Fibroblast of lung (primary cell): ENCODE results near the gene FAM133A. TPM values are rescaled to one million over a fixed set of nuclear protein-coding genes. Genes with fewer than 3 reads are reported as not detected.

Source experiments
- DNase-seq, 2 donors: peaks; one replicate each; pipeline versions ENCODE4 v3.0.0 to v3.0.0-alpha.2; 2010; ENCODE audit warnings: low read depth in 2 of 2
- H2AFZ ChIP-seq: 2 replicates; pipeline ENCODE4 v1.5.1; 2012; ENCODE audit warnings: low read length, control low read depth, inconsistent platforms
- H3K27ac ChIP-seq: 2 replicates; pipeline ENCODE4 v1.5.1; 2011; ENCODE audit warnings: low read length, control low read depth; ENCODE audit not compliant: insufficient read depth
- H3K27me3 ChIP-seq: 2 replicates; pipeline ENCODE4 v1.5.1; 2011; ENCODE audit warnings: mild to moderate bottlenecking, low read length; ENCODE audit not compliant: control insufficient read depth, insufficient read depth
- H3K36me3 ChIP-seq: 2 replicates; pipeline ENCODE4 v1.5.1; 2011; ENCODE audit warnings: low read length; ENCODE audit not compliant: control insufficient read depth, insufficient read depth
- H3K4me1 ChIP-seq: 2 replicates; pipeline ENCODE4 v1.5.1; 2011; ENCODE audit warnings: low read length; ENCODE audit not compliant: control insufficient read depth, insufficient read depth; ENCODE audit errors: extremely low read depth
- H3K4me2 ChIP-seq: 2 replicates; pipeline ENCODE4 v1.5.1; 2011; ENCODE audit warnings: low read length, control low read depth; ENCODE audit not compliant: insufficient read depth; ENCODE audit errors: extremely low read depth
- H3K4me3 ChIP-seq, 4 experiments: fragments of 200-600 bp in 1 of 4; sonication (generic) in 1 of 4; replicated peaks in 1 of 4; 2 replicates each; pipeline ENCODE4 v1.5.1; 2011 to 2016; ENCODE audit warnings: low read length in 4 of 4, low read depth in 3 of 4, mild to moderate bottlenecking in 3 of 4, control low read depth in 2 of 4, inconsistent platforms in 1 of 4, mixed read lengths in 1 of 4; ENCODE audit not compliant: insufficient read depth in 1 of 4; ENCODE audit errors: control extremely low read depth in 1 of 4
- H3K79me2 ChIP-seq: 2 replicates; pipeline ENCODE4 v1.5.1; 2012; ENCODE audit warnings: mild to moderate bottlenecking, low read length, inconsistent platforms; ENCODE audit not compliant: control insufficient read depth, insufficient read depth
- H3K9ac ChIP-seq: 2 replicates; pipeline ENCODE4 v1.5.1; 2011; ENCODE audit warnings: mild to moderate bottlenecking, low read length, control low read depth; ENCODE audit not compliant: insufficient read depth
- H3K9me3 ChIP-seq: 2 replicates; pipeline ENCODE4 v1.5.1; 2012; ENCODE audit warnings: low read depth, low read length; ENCODE audit not compliant: control insufficient read depth, insufficient read depth
- H4K20me1 ChIP-seq: 2 replicates; pipeline ENCODE4 v1.5.1; 2011; ENCODE audit warnings: low read length; ENCODE audit not compliant: control insufficient read depth, insufficient read depth; ENCODE audit errors: extremely low read depth
- CTCF ChIP-seq, 2 donors: IDR thresholded peaks in 1 of 2; conservative IDR thresholded peaks in 1 of 2; 1 replicate in 1 of 2; 2 replicates in 1 of 2; pipeline ENCODE4 v1.5.1; 2011 to 2012; ENCODE audit warnings: low read length in 2 of 2, control low read depth in 1 of 2, inconsistent platforms in 1 of 2, low read depth in 1 of 2, mild to moderate bottlenecking in 1 of 2
- EZH2 ChIP-seq: IDR thresholded peaks from 2 replicates; pipeline ENCODE4 v1.5.1; 2012; ENCODE audit warnings: low read length, control low read depth, mild to moderate bottlenecking; ENCODE audit errors: missing control alignments
- polyA plus RNA-seq, 2 donors: library from polyadenylated mRNA; depleted of rRNA in 1 of 2; stranded (reverse) in 1 of 2; unstranded in 1 of 2; fragments of >200 nt; gene quantifications; 2 replicates each; pipeline ENCODE4 v1.2.1, GENCODE V29; 2011 to 2012; ENCODE audit warnings: missing spikeins in 1 of 2
- total RNA-seq: library from RNA; depleted of rRNA; stranded (reverse); fragments of >200 nt; gene quantifications from 2 replicates; pipeline ENCODE4 v1.2.1, GENCODE V29; 2014

Gene FAM133A
- total and polyA plus RNA-seq, 2 donors (not counting 1 experiment from before 2014, with no cell fraction given) = 0.03 to 0.17 TPM

- H3K36me3 ChIP-seq = no peaks in the 10 kb centered on the region
- no peaks in the 10 kb centered on the region for H3K79me2 ChIP-seq
- no peaks in the 10 kb centered on the region for H4K20me1 ChIP-seq
- no peak overlapping the region for H3K4me2 ChIP-seq
- DNase-seq = no peak
- no peak overlapping the region for H2AFZ ChIP-seq
- no peak for TF ChIP-seq CTCF (conservative IDR thresholded peaks at IDR 0.05 in 1 of 2, IDR thresholded peaks at IDR 0.05 in 1 of 2; ENCODE audit: low read depth in 1 of 2, low read length in 2 of 2)
- no peak for TF ChIP-seq EZH2
- no peak overlapping the region for H3K27ac ChIP-seq
- no peak overlapping the region for H3K4me3 ChIP-seq
- H3K9me3 ChIP-seq = no peaks in the 10 kb centered on the region
- H3K27me3 ChIP-seq = no peaks in the 10 kb centered on the region
- no peak overlapping the region for H3K9ac ChIP-seq
- no peaks in the 10 kb centered on the region for H3K4me1 ChIP-seq
Observed at GRCh38 chrX:93760163-93760562, 86.2 kb downstream of the FAM133A start.

Other genes with a start within 250 kb of the FAM133A start
- 1.3 and 5.0 TPM in 2 replicates for gene NAP1L3, start 628 bp upstream of the FAM133A start, total RNA-seq
- gene NAP1L3, start 628 bp upstream of the FAM133A start, polyA plus RNA-seq = 3.1 and 3.9 TPM in 2 replicates